ENCODE measurements around the gene STON1. TPM values are rescaled to one million over a fixed set of nuclear protein-coding genes. Genes with fewer than 3 reads are reported as not detected.
A peak's percentile ranks its signal among the peaks of the same experiment; 100 is the strongest.
"Not testable (repeated sequence)": the region's sequence is repeated elsewhere in the genome, so short reads cannot be mapped to it uniquely, and the experiment has no call there.

Gene STON1
- total RNA-seq, 2 donors from 2014 or later = 1.3 to 2.0 TPM

- Mint-ChIP-seq H3K27me3 (peaks cover 0 to 9% of the 10 kb centered on the region in 2 donors), H3K4me1 (ENCODE audit: low read depth in 2 of 2) (peaks cover under 1 to 5% of the 10 kb centered on the region in 2 donors), H3K4me3 (no peak overlapping the region), H3K36me3 (no peaks in the 10 kb centered on the region), H3K9me3 (no peaks in the 10 kb centered on the region), H3K27ac (no peak overlapping the region)
- DNase-seq (ENCODE audit: low spot score) (no peak), ATAC-seq (no peak)
These were observed 39.5 kb downstream of the STON1 start for GRCh38 chr2:48569433-48569832.

DNA sequence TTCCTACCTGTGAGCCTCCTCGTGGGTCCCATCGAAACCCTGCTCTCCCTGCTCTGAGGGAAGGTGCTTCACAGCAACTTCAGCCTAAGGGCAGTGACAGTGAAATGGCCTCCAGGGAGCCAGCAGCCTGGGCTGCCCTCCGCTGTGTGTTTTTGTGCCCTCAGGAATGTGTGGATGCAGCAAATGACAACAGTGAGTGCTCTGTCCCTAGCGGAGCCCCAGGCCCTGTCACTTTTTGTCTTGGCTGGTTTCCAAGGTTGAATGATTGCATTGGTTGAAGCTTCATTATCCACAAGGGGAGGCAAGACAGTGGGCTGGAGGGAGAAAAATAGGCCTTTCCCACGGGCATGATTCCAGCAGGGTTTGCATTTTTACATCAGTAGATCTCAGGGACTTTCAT lies 42.9 kb downstream of the STON1 start:
- DNase-seq (ENCODE audit: low spot score) (no peak), ATAC-seq (no peak)
- peaks cover 5 to 6% of the 10 kb centered on the region in 2 donors for H3K4me1 Mint-ChIP-seq (ENCODE audit: low read depth in 2 of 2)
- no peaks in the 10 kb centered on the region for H3K36me3 Mint-ChIP-seq
- no peaks in the 10 kb centered on the region for H3K9me3 Mint-ChIP-seq
- H3K4me3 Mint-ChIP-seq = no peak overlapping the region
- H3K27me3 Mint-ChIP-seq = peaks cover 0 to 8% of the 10 kb centered on the region in 2 donors
- H3K27ac Mint-ChIP-seq = no peak overlapping the region

GRCh38 chr2:48574353-48575287 lies 44.7 kb downstream of the STON1 start:
- peaks cover 0 to 6% of the 10 kb centered on the region in 2 donors for H3K4me1 Mint-ChIP-seq (ENCODE audit: low read depth in 2 of 2)
- ATAC-seq (peak in 1 of 2 donors; percentile 27), DNase-seq (ENCODE audit: low spot score) (no peak)
- no peaks in the 10 kb centered on the region for H3K36me3 Mint-ChIP-seq
- no peak overlapping the region for H3K27ac Mint-ChIP-seq
- no peak overlapping the region for H3K4me3 Mint-ChIP-seq
- H3K9me3 Mint-ChIP-seq = no peaks in the 10 kb centered on the region
- peaks cover 4 to 5% of the 10 kb centered on the region in 2 donors for H3K27me3 Mint-ChIP-seq

- no peak for ATAC-seq
- Mint-ChIP-seq H3K27ac (no peak overlapping the region), H3K36me3 (no peaks in the 10 kb centered on the region), H3K4me3 (no peak overlapping the region), H3K27me3 (peaks cover 14 to 16% of the 10 kb centered on the region in 2 donors), H3K4me1 (ENCODE audit: low read depth in 2 of 2) (peaks cover 0 to 6% of the 10 kb centered on the region in 2 donors), H3K9me3 (no peaks in the 10 kb centered on the region)
- no peak for DNase-seq (ENCODE audit: low spot score)
These were observed 48.4 kb downstream of the STON1 start for GRCh38 chr2:48578313-48578712.

DNA sequence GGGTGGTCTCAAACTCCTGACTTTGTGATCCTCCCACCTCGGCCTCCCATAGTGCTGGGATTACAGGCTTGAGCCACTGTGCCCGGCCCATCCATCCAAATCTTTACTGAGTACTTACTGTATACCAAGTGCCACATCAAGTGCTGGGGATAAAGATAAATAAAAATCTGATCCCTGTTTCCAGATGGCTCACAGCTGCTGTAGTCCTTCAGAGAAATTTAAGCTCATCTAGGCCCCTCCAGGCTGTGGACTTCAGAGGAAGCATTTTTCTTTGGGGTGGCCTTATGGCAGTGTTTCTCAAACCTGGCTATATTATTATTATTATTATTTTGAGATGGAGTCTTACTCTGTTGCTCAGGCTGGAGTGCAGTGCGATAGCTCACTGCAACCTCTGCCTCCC lies 54.0 kb downstream of the STON1 start:
- no peak overlapping the region for H3K4me3 Mint-ChIP-seq
- ATAC-seq = no peak
- peaks cover 13 to 24% of the 10 kb centered on the region in 2 donors for H3K27me3 Mint-ChIP-seq
- H3K4me1 Mint-ChIP-seq (ENCODE audit: low read depth in 2 of 2) = peaks cover 0 to 2% of the 10 kb centered on the region in 2 donors
- no peak for DNase-seq (ENCODE audit: low spot score)
- H3K9me3 Mint-ChIP-seq = no peaks in the 10 kb centered on the region
- no peaks in the 10 kb centered on the region for H3K36me3 Mint-ChIP-seq
- H3K27ac Mint-ChIP-seq = no peak overlapping the region

- ATAC-seq (no peak), DNase-seq (ENCODE audit: low spot score) (no peak)
- Mint-ChIP-seq H3K36me3 (no peaks in the 10 kb centered on the region), H3K4me3 (no peak overlapping the region), H3K9me3 (no peaks in the 10 kb centered on the region), H3K27ac (no peak overlapping the region), H3K4me1 (ENCODE audit: low read depth in 2 of 2) (peaks cover 0 to 5% of the 10 kb centered on the region in 2 donors), H3K27me3 (peaks cover 13 to 25% of the 10 kb centered on the region in 2 donors)
These were observed 54.6 kb downstream of the STON1 start for GRCh38 chr2:48584551-48584950.

DNA sequence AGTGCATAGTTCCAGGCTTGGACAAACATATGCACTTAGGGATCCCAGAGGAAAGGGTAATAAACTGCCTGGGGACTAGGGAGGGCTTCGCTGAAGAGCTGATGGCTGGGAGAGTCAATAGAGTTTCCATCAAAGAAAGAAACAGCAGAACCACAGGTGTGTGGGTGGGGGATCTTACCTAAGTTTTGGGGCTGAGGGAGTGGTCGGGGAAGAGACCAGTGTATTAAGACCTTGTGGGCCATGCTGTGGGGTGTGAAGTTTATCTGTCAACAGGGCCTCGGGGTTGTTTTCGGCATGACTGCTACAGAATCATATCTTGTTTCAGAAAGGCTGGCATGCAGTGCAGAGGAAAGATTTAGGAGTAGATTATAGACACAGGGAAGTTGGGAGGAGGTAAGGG lies 56.5 kb downstream of the STON1 start:
- no peak for ATAC-seq
- DNase-seq (ENCODE audit: low spot score) = no peak
- H3K27ac Mint-ChIP-seq = no peak overlapping the region

DNA sequence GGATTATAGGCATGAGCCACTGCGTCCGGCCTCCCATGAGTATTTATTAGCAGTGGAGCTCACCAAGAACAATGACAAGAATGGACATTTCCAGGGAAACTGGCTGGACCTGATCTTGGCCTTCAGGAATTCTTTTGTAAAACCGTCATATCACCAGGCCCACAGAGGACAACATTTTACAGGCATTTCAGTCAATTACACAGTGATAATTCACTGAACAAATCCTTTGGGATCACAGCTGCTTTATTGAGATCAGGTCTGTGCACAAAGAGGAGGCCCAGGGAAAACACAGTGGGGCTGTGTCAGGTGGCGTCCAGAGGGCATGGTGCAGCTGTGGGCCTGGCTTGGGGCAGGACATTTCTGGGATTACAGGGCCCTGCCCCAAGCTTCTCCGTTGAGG lies 57.6 kb downstream of the STON1 start:
- Mint-ChIP-seq H3K27ac (no peak overlapping the region), H3K9me3 (no peaks in the 10 kb centered on the region), H3K36me3 (no peaks in the 10 kb centered on the region), H3K4me1 (ENCODE audit: low read depth in 2 of 2) (peaks cover 0 to 5% of the 10 kb centered on the region in 2 donors), H3K27me3 (peaks cover 5 to 21% of the 10 kb centered on the region in 2 donors), H3K4me3 (no peak overlapping the region)
- ATAC-seq (no peak), DNase-seq (ENCODE audit: low spot score) (no peak)

More for the DNA sequence above, 56.5 kb downstream of the STON1 start:
- H3K4me3 Mint-ChIP-seq = no peak overlapping the region
- no peaks in the 10 kb centered on the region for H3K9me3 Mint-ChIP-seq
- H3K27me3 Mint-ChIP-seq = peaks cover 5 to 14% of the 10 kb centered on the region in 2 donors
- H3K4me1 Mint-ChIP-seq (ENCODE audit: low read depth in 2 of 2) = peaks cover 0 to 5% of the 10 kb centered on the region in 2 donors
- no peaks in the 10 kb centered on the region for H3K36me3 Mint-ChIP-seq

DNA sequence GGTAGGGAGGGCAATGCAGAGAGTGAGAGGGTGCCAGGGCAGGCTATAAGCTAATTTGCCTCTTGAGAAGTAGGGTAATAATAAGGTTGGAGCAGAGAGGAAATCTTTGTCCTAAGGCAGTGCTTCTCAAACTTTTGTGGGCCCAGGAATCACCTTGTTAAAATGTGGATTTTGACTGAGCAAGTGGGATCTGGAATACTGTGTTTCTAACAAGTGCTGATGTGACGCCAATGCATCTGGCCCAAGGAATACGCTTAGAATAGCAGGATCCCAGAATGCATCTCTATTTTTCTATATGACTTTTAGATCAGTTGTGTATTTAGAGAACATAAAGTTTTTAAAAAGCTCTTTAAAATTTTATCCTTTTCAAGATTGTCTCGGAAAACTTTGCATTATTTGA lies 58.0 kb downstream of the STON1 start:
- no peak overlapping the region for H3K4me3 Mint-ChIP-seq
- no peaks in the 10 kb centered on the region for H3K9me3 Mint-ChIP-seq
- peaks cover 5 to 21% of the 10 kb centered on the region in 2 donors for H3K27me3 Mint-ChIP-seq
- H3K27ac Mint-ChIP-seq = no peak overlapping the region
- peaks cover 0 to 5% of the 10 kb centered on the region in 2 donors for H3K4me1 Mint-ChIP-seq (ENCODE audit: low read depth in 2 of 2)
- no peaks in the 10 kb centered on the region for H3K36me3 Mint-ChIP-seq
- ATAC-seq (no peak), DNase-seq (ENCODE audit: low spot score) (no peak)

GRCh38 chr2:48588745-48589144 lies 58.8 kb downstream of the STON1 start:
- Mint-ChIP-seq H3K27me3 (peaks cover 5 to 21% of the 10 kb centered on the region in 2 donors), H3K4me1 (ENCODE audit: low read depth in 2 of 2) (peaks cover 0 to 5% of the 10 kb centered on the region in 2 donors), H3K4me3 (no peak overlapping the region), H3K27ac (no peak overlapping the region), H3K9me3 (no peaks in the 10 kb centered on the region), H3K36me3 (no peaks in the 10 kb centered on the region)
- ATAC-seq (no peak), DNase-seq (ENCODE audit: low spot score) (no peak)

DNA sequence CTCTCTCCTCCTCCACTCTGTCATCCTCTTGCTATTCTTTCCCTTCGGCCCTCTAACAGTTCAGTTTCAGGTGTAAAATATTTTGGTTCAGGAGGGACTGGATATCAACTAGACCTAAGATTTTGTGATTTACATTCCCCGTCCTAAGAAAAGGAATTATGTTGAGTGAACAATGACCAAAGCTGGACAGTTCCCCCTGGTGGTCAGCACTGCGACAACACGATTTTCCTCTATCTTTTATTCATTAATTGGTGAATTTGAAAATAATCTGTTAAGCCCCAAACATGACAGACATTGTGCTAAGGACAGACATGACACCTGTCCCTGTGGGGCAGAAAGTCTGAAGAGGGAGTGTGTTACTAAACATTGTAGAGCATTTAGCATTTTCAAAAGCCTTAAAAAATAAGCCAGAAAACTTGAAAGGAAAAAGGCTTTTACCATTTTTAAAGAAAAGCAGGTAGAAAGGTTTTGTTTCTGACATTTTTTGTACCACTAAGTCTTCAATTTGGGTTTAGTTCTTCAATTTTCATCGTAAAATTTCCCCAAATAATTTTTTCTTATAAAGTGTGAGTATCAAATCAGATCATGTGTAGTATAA lies 59.3 kb downstream of the STON1 start:
- H3K27me3 Mint-ChIP-seq = peaks cover 5 to 21% of the 10 kb centered on the region in 2 donors

GRCh38 chr2:48590017-48590416 lies 60.1 kb downstream of the STON1 start:
- no peak overlapping the region for H3K27ac Mint-ChIP-seq
- no peak for DNase-seq (ENCODE audit: low spot score)
- peaks cover 0 to 5% of the 10 kb centered on the region in 2 donors for H3K4me1 Mint-ChIP-seq (ENCODE audit: low read depth in 2 of 2)
- H3K27me3 Mint-ChIP-seq = peaks cover 5 to 21% of the 10 kb centered on the region in 2 donors
- no peaks in the 10 kb centered on the region for H3K9me3 Mint-ChIP-seq
- no peak for ATAC-seq
- no peaks in the 10 kb centered on the region for H3K36me3 Mint-ChIP-seq
- H3K4me3 Mint-ChIP-seq = no peak overlapping the region

More for the DNA sequence above, 59.3 kb downstream of the STON1 start:
- ATAC-seq = no peak
- H3K36me3 Mint-ChIP-seq = no peaks in the 10 kb centered on the region
- H3K4me1 Mint-ChIP-seq (ENCODE audit: low read depth in 2 of 2) = peaks cover 0 to 5% of the 10 kb centered on the region in 2 donors
- no peak overlapping the region for H3K27ac Mint-ChIP-seq
- no peak overlapping the region for H3K4me3 Mint-ChIP-seq
- no peak for DNase-seq (ENCODE audit: low spot score)
- no peaks in the 10 kb centered on the region for H3K9me3 Mint-ChIP-seq

DNA sequence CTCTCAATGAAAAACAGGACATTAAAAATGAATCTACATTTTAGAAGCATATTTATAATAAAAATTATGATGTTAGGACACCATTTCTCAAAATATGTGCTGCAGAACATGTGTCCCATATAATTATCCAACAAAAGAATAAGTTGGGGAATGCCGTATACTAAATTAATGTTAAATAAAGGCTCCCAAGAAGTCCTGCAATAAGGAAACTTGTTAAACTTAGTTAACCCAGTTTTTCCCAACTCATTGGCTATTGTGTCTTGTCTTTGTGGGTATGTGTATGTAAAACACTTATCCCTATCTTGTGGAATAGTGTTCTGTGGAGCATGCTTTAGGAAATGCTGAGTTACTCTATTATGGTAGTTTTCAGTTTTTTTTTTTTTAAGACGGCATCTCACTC lies 62.1 kb downstream of the STON1 start:
- Mint-ChIP-seq H3K4me1 (ENCODE audit: low read depth in 2 of 2) (peaks cover 0 to 5% of the 10 kb centered on the region in 2 donors), H3K27ac (no peak overlapping the region)

GRCh38 chr2:48596751-48597150 lies 66.8 kb downstream of the STON1 start:
- H3K27ac Mint-ChIP-seq; H3K27me3 Mint-ChIP-seq; DNase-seq (ENCODE audit: low spot score); H3K4me3 Mint-ChIP-seq; H3K4me1 Mint-ChIP-seq (ENCODE audit: low read depth in 2 of 2); ATAC-seq; H3K9me3 Mint-ChIP-seq; H3K36me3 Mint-ChIP-seq: not testable (repeated sequence)

More for the DNA sequence above, 62.1 kb downstream of the STON1 start:
- Mint-ChIP-seq H3K36me3 (no peaks in the 10 kb centered on the region), H3K27me3 (peaks cover 5 to 14% of the 10 kb centered on the region in 2 donors), H3K9me3 (no peaks in the 10 kb centered on the region), H3K4me3 (no peak overlapping the region)
- DNase-seq (ENCODE audit: low spot score) (no peak), ATAC-seq (no peak)

Data from natural killer cell treated with Interleukin-12 subunit alpha and Interleukin-12 subunit beta and Interleukin-15 and Interleukin-18, amount 100 ng/mL, for 72 hours (primary cell).